Measurements from ENCODE around the gene ANXA2R.
"Not testable (repeated sequence)": the region's sequence is repeated elsewhere in the genome, so short reads cannot be mapped to it uniquely, and the experiment has no call there.

The ANXA2R gene

GRCh38 chr5:43040287-43041098 lies at the start of gene ANXA2R:
Gene ANXA2R (minus strand): TSS chr5:43040319. CDS start chr5:43040046, 273 bp downstream.
- DNase-seq, result peak; percentile 96 to 100 (median 98)

GRCh38 chr5:43086118-43086908 lies 46.2 kb upstream of the ANXA2R start:
- not testable (repeated sequence) for DNase-seq

GRCh38 chr5:43085453-43085852 lies 45.3 kb upstream of the ANXA2R start:
- DNase-seq, result no peak

- not testable (repeated sequence) for DNase-seq
These were observed 44.3 kb upstream of the ANXA2R start for GRCh38 chr5:43084468-43084867.

- DNase-seq, result not testable (repeated sequence)
These were observed 41.2 kb upstream of the ANXA2R start for GRCh38 chr5:43081345-43081744.

- DNase-seq, result no peak
These were observed 38.8 kb upstream of the ANXA2R start for GRCh38 chr5:43078956-43079355.

- DNase-seq, result not testable (repeated sequence)
These were observed 37.5 kb upstream of the ANXA2R start for GRCh38 chr5:43077446-43078191.

- peak in 1 of 3 experiments; percentile 97 for DNase-seq
These were observed 35.5 kb upstream of the ANXA2R start for GRCh38 chr5:43075319-43076293.

GRCh38 chr5:43074987-43075318 lies 34.8 kb upstream of the ANXA2R start:
- no peak for DNase-seq

GRCh38 chr5:43073597-43074546 lies 33.8 kb upstream of the ANXA2R start:
- peak; percentile 35 to 90 (median 67) for DNase-seq

- DNase-seq, result not testable (repeated sequence)
These were observed 29.2 kb upstream of the ANXA2R start for GRCh38 chr5:43069401-43069720.

- no peak for DNase-seq
These were observed 27.9 kb upstream of the ANXA2R start for GRCh38 chr5:43068037-43068436.

- peak; percentile 95 to 99 (median 96) for DNase-seq
These were observed 27.0 kb upstream of the ANXA2R start for GRCh38 chr5:43066799-43067741.

- DNase-seq, result peak; percentile 95
These were observed 26.1 kb upstream of the ANXA2R start for GRCh38 chr5:43065948-43066798.

GRCh38 chr5:43065387-43065947 lies 25.3 kb upstream of the ANXA2R start:
- DNase-seq, result peak in 2 of 3 experiments; percentile 54 to 77

GRCh38 chr5:43063721-43064171 lies 23.6 kb upstream of the ANXA2R start:
- DNase-seq, result no peak

GRCh38 chr5:43061352-43062075 lies 21.4 kb upstream of the ANXA2R start:
- no peak for DNase-seq

- not testable (repeated sequence) for DNase-seq
These were observed 19.9 kb upstream of the ANXA2R start for GRCh38 chr5:43060020-43060419.
